UCSD-AML1 (cell line): ENCODE data around the gene SRGAP2.
A peak's percentile ranks its signal among the peaks of the same experiment; 100 is the strongest.
"Not testable (repeated sequence)": the region's sequence is repeated elsewhere in the genome, so short reads cannot be mapped to it uniquely, and the experiment has no call there.

Experiments
- DNase-seq: peaks from one replicate; lab custom pipeline; 2025; ENCODE audit not compliant: unreplicated experiment; lab: John Stamatoyannopoulos, UW

The SRGAP2 gene

GRCh38 chr1:206203364-206204158 lies at the start of gene SRGAP2:
TSS of gene SRGAP2 (plus strand) at chr1:206203541. CDS start at chr1:206205971, 2,430 bp downstream.
- DNase-seq = peak; percentile 39

GRCh38 chr1:206167350-206168029 lies 35.9 kb upstream of the SRGAP2 start:
- DNase-seq = not testable (repeated sequence)

- DNase-seq = not testable (repeated sequence)
These were observed 33.5 kb upstream of the SRGAP2 start for GRCh38 chr1:206169794-206170193.

GRCh38 chr1:206173110-206173719 lies 30.1 kb upstream of the SRGAP2 start:
- DNase-seq = not testable (repeated sequence)

- DNase-seq = not testable (repeated sequence)
These were observed 29.0 kb upstream of the SRGAP2 start for GRCh38 chr1:206174182-206174868.

- not testable (repeated sequence) for DNase-seq
These were observed 27.8 kb upstream of the SRGAP2 start for GRCh38 chr1:206175459-206176113.

GRCh38 chr1:206176114-206176502 lies 27.2 kb upstream of the SRGAP2 start:
- DNase-seq = not testable (repeated sequence)

GRCh38 chr1:206178061-206178989 lies 25.0 kb upstream of the SRGAP2 start:
- DNase-seq = not testable (repeated sequence)

GRCh38 chr1:206179666-206180065 lies 23.7 kb upstream of the SRGAP2 start:
- DNase-seq = not testable (repeated sequence)

GRCh38 chr1:206182368-206183317 lies 20.7 kb upstream of the SRGAP2 start:
- not testable (repeated sequence) for DNase-seq

GRCh38 chr1:206183788-206184187 lies 19.6 kb upstream of the SRGAP2 start:
- not testable (repeated sequence) for DNase-seq

- not testable (repeated sequence) for DNase-seq
These were observed 17.6 kb upstream of the SRGAP2 start for GRCh38 chr1:206185778-206186177.

GRCh38 chr1:206186826-206187225 lies 16.5 kb upstream of the SRGAP2 start:
- not testable (repeated sequence) for DNase-seq

GRCh38 chr1:206195182-206195581 lies 8.2 kb upstream of the SRGAP2 start:
- DNase-seq = not testable (repeated sequence)

- DNase-seq = not testable (repeated sequence)
These were observed 6.5 kb upstream of the SRGAP2 start for GRCh38 chr1:206196748-206197424.

- DNase-seq = peak; percentile 97
These were observed 465 bp upstream of the SRGAP2 start, which contains the start of gene FAM72A for GRCh38 chr1:206202789-206203363. TSS of gene FAM72A (minus strand) at chr1:206202839. CDS start at chr1:206202025, 814 bp downstream.

- not testable (repeated sequence) for DNase-seq
These were observed 794 bp downstream of the SRGAP2 start for GRCh38 chr1:206204159-206204511.
